HepG2 (cell line): Measurements from ENCODE around the gene CA6. TPM values are rescaled to one million over a fixed set of nuclear protein-coding genes. Genes with fewer than 3 reads are reported as not detected.
A peak's percentile ranks its signal among the peaks of the same experiment; 100 is the strongest.

Experiments
- CREM ChIP-seq, 2 experiments: sonication (generic) in 1 of 2; formaldehyde crosslinking in 1 of 2; IDR thresholded peaks; 2 replicates each; pipeline versions ENCODE4 v1.4.0 to v1.6.1; 2016 to 2020; ENCODE audit warnings: antibody characterized with exemption in 1 of 2, mild to moderate bottlenecking in 1 of 2, missing genetic modification reagents in 1 of 2
- FIP1L1 ChIP-seq: fragments of 200-400 bp; formaldehyde crosslinking; IDR thresholded peaks from 2 replicates; pipeline ENCODE4 v1.6.1; 2018; ENCODE audit warnings: low read depth, mild to moderate bottlenecking, low read length, moderate library complexity, borderline replicate concordance; ENCODE audit not compliant: insufficient read depth
- HNRNPH1 ChIP-seq: fragments of 200-400 bp; formaldehyde crosslinking; optimal IDR thresholded peaks from 2 replicates; pipeline ENCODE3; 2017; ENCODE audit warnings: mild to moderate bottlenecking, low read depth, low read length
- MIER3 ChIP-seq: IDR thresholded peaks from 2 replicates; pipeline ENCODE4 v1.6.1; 2016; ENCODE audit warnings: missing compliant biosample characterization, borderline replicate concordance
- YY1 ChIP-seq: IDR thresholded peaks from 2 replicates; pipeline ENCODE4 v1.6.1; 2011; ENCODE audit warnings: low read length, low read depth, moderate library complexity, mild to moderate bottlenecking; ENCODE audit not compliant: insufficient read depth, insufficient replicate concordance
- ZHX1 ChIP-seq: sonication (generic); formaldehyde crosslinking; IDR thresholded peaks from 2 replicates; pipeline ENCODE4 v1.8.1; 2022; ENCODE audit warnings: low read depth, mild to moderate bottlenecking, missing genetic modification reagents
- ZNF234 ChIP-seq: sonication (generic); formaldehyde crosslinking; conservative IDR thresholded peaks from 2 replicates; pipeline ENCODE4 v1.5.1; 2020; ENCODE audit warnings: mild to moderate bottlenecking, missing genetic modification reagents
- ZNF501 ChIP-seq: sonication (generic); formaldehyde crosslinking; IDR thresholded peaks from 2 replicates; pipeline ENCODE4 v1.5.1; 2020; ENCODE audit warnings: mild to moderate bottlenecking, moderate library complexity, missing genetic modification reagents
- ZNF564 ChIP-seq: sonication (generic); formaldehyde crosslinking; IDR thresholded peaks from 2 replicates; pipeline ENCODE4 v1.8.1; 2023; ENCODE audit warnings: mild to moderate bottlenecking, missing genetic modification reagents
- ZNF766 ChIP-seq: sonication (generic); formaldehyde crosslinking; IDR thresholded peaks from 2 replicates; pipeline ENCODE4 v1.5.0; 2020; ENCODE audit warnings: missing genetic modification reagents, borderline replicate concordance
- ZSCAN9 ChIP-seq: IDR thresholded peaks from 2 replicates; pipeline ENCODE4 v1.6.1; 2016; ENCODE audit warnings: borderline replicate concordance
- polyA plus RNA-seq, 8 experiments: library from polyadenylated mRNA; depleted of rRNA in 3 of 8; stranded (reverse) in 7 of 8; unstranded in 1 of 8; fragments of >200 nt; fragmentation: Illumina TruSeq in 4 of 8; extraction: Trizol in 4 of 8; gene quantifications; 2 replicates each; pipeline versions ENCODE4 v1.2.1 to v1.2.3, GENCODE V29; 2011 to 2016; ENCODE audit warnings: low read depth in 4 of 8, missing spikeins in 1 of 8, mixed read lengths in 1 of 8; ENCODE audit not compliant: insufficient read depth in 1 of 8
- total RNA-seq, 5 experiments: library from RNA; depleted of rRNA; stranded (reverse); fragments of >200 nt; fragmentation: Illumina TruSeq; extraction: Trizol; gene quantifications; 2 replicates each; pipeline ENCODE4 v1.2.3, GENCODE V29; 2016; ENCODE audit warnings: low read depth in 1 of 5
- TF ChIP-seq, protein P1 (sequence below): sonication (generic); formaldehyde crosslinking; IDR thresholded peaks from 2 replicates; pipeline ENCODE4 v1.9.0; 2022; ENCODE audit warnings: low read depth, missing genetic modification reagents
- TF ChIP-seq, protein P2 (sequence below), 2 experiments: sonication (generic) in 1 of 2; formaldehyde crosslinking in 1 of 2; IDR thresholded peaks; 2 replicates each; pipeline versions ENCODE4 v1.4.0 to v1.6.1; 2018 to 2020; ENCODE audit warnings: missing genetic modification reagents in 2 of 2, borderline replicate concordance in 1 of 2, low read depth in 1 of 2, mild to moderate bottlenecking in 1 of 2, missing biosample characterization in 1 of 2
- TF ChIP-seq, protein P3 (sequence below): sonication (generic); formaldehyde crosslinking; IDR thresholded peaks from 2 replicates; pipeline ENCODE4 v1.5.0; 2020; ENCODE audit warnings: mild to moderate bottlenecking, missing genetic modification reagents, borderline replicate concordance

The CA6 gene
- total and polyA plus RNA-seq, 2 of the 13 experiments (the other 11 are each of a cell fraction or from before 2014, with no cell fraction given): not detected

- TF ChIP-seq, protein P1, sequence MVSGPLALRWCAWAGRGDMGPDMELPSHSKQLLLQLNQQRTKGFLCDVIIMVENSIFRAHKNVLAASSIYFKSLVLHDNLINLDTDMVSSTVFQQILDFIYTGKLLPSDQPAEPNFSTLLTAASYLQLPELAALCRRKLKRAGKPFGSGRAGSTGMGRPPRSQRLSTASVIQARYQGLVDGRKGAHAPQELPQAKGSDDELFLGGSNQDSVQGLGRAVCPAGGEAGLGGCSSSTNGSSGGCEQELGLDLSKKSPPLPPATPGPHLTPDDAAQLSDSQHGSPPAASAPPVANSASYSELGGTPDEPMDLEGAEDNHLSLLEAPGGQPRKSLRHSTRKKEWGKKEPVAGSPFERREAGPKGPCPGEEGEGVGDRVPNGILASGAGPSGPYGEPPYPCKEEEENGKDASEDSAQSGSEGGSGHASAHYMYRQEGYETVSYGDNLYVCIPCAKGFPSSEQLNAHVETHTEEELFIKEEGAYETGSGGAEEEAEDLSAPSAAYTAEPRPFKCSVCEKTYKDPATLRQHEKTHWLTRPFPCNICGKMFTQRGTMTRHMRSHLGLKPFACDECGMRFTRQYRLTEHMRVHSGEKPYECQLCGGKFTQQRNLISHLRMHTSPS (CRISPR knock-in tag): no peak
- no peak for TF ChIP-seq HNRNPH1
- no peak for TF ChIP-seq ZNF564
- no peak for TF ChIP-seq ZSCAN9 (CRISPR knock-in tag)
- no peak for TF ChIP-seq CREM (IDR thresholded peaks at IDR 0.05)
- no peak for TF ChIP-seq CREM (CRISPR knock-in tag; IDR thresholded peaks at IDR 0.05)
- no peak for TF ChIP-seq ZHX1 (CRISPR knock-in tag)
- peak; percentile 64 for TF ChIP-seq ZNF501 (CRISPR knock-in tag)
- no peak for TF ChIP-seq ZNF766 (CRISPR knock-in tag)
- no peak for TF ChIP-seq MIER3 (CRISPR knock-in tag)
- TF ChIP-seq YY1: no peak
- TF ChIP-seq, protein P2, sequence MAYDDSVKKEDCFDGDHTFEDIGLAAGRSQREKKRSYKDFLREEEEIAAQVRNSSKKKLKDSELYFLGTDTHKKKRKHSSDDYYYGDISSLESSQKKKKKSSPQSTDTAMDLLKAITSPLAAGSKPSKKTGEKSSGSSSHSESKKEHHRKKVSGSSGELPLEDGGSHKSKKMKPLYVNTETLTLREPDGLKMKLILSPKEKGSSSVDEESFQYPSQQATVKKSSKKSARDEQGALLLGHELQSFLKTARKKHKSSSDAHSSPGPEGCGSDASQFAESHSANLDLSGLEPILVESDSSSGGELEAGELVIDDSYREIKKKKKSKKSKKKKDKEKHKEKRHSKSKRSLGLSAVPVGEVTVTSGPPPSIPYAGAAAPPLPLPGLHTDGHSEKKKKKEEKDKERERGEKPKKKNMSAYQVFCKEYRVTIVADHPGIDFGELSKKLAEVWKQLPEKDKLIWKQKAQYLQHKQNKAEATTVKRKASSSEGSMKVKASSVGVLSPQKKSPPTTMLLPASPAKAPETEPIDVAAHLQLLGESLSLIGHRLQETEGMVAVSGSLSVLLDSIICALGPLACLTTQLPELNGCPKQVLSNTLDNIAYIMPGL (CRISPR knock-in tag; IDR thresholded peaks at IDR 0.05; ENCODE audit: borderline replicate concordance in 1 of 2, low read depth in 1 of 2): peak in 1 of 2 experiments; percentile 64; a peak in 1 of 4 replicates
- no peak for TF ChIP-seq FIP1L1
- TF ChIP-seq, protein P3, sequence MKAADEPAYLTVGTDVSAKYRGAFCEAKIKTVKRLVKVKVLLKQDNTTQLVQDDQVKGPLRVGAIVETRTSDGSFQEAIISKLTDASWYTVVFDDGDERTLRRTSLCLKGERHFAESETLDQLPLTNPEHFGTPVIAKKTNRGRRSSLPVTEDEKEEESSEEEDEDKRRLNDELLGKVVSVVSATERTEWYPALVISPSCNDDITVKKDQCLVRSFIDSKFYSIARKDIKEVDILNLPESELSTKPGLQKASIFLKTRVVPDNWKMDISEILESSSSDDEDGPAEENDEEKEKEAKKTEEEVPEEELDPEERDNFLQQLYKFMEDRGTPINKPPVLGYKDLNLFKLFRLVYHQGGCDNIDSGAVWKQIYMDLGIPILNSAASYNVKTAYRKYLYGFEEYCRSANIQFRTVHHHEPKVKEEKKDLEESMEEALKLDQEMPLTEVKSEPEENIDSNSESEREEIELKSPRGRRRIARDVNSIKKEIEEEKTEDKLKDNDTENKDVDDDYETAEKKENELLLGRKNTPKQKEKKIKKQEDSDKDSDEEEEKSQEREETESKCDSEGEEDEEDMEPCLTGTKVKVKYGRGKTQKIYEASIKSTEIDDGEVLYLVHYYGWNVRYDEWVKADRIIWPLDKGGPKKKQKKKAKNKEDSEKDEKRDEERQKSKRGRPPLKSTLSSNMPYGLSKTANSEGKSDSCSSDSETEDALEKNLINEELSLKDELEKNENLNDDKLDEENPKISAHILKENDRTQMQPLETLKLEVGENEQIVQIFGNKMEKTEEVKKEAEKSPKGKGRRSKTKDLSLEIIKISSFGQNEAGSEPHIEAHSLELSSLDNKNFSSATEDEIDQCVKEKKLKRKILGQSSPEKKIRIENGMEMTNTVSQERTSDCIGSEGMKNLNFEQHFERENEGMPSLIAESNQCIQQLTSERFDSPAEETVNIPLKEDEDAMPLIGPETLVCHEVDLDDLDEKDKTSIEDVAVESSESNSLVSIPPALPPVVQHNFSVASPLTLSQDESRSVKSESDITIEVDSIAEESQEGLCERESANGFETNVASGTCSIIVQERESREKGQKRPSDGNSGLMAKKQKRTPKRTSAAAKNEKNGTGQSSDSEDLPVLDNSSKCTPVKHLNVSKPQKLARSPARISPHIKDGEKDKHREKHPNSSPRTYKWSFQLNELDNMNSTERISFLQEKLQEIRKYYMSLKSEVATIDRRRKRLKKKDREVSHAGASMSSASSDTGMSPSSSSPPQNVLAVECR (CRISPR knock-in tag): peak; percentile 45; the same call in 1 of the 2 replicates
- TF ChIP-seq ZNF234: no peak
Measured at GRCh38 chr1:9004700-9005394, 59.2 kb downstream of the CA6 start (continued).
